Activated CD4-positive, alpha-beta T cell treated with anti-CD3 and anti-CD28 coated beads, Interleukin-2, amount 50 U/mL, for 1 hour (primary cell): ENCODE results near the gene GOLGA5.

ENCODE experiments used
- DNase-seq: peaks from one replicate; pipeline ENCODE4 v3.0.0-alpha.2; 2020

GOLGA5 gene

GRCh38 chr14:92884410-92884809, 90.3 kb downstream of the GOLGA5 start:
- no peak for DNase-seq

- DNase-seq: no peak
These were observed 91.4 kb downstream of the GOLGA5 start for GRCh38 chr14:92885279-92886061.

- DNase-seq: no peak
These were observed 92.2 kb downstream of the GOLGA5 start for GRCh38 chr14:92886337-92886736.

- no peak for DNase-seq
These were observed 93.1 kb downstream of the GOLGA5 start for GRCh38 chr14:92887157-92887556.

GRCh38 chr14:92888896-92889295, 94.8 kb downstream of the GOLGA5 start:
- no peak for DNase-seq
